Vagina (tissue), 2 donors: ENCODE results near the gene CNTLN.
A peak's percentile ranks its signal among the peaks of the same experiment; 100 is the strongest.

Experiments used
- POLR2A ChIP-seq, 2 donors: fragments of 450-650 bp; IDR thresholded peaks; one replicate each; pipeline ENCODE4 v1.6.1; 2017; ENCODE audit warnings: antibody characterized with exemption in 2 of 2, mild to moderate bottlenecking in 2 of 2, moderate library complexity in 2 of 2
- POLR2AphosphoS5 ChIP-seq, 2 donors: sonication (generic); formaldehyde crosslinking; IDR thresholded peaks; one replicate each; pipeline ENCODE4 v1.9.0; 2017; ENCODE audit warnings: antibody characterized with exemption in 2 of 2, mild to moderate bottlenecking in 2 of 2, low read depth in 1 of 2; ENCODE audit not compliant: insufficient read depth in 1 of 2
- TF ChIP-seq, protein P1 (sequence below), 3 experiments: fragments of 450-650 bp in 2 of 3; fragments of 200-600 bp in 1 of 3; sonication (generic) in 1 of 3; IDR thresholded peaks; one replicate each; pipeline ENCODE4 v1.5.1; 2017 to 2019; ENCODE audit warnings: antibody characterized with exemption in 3 of 3, mild to moderate bottlenecking in 2 of 3, moderate library complexity in 2 of 3

DNA sequence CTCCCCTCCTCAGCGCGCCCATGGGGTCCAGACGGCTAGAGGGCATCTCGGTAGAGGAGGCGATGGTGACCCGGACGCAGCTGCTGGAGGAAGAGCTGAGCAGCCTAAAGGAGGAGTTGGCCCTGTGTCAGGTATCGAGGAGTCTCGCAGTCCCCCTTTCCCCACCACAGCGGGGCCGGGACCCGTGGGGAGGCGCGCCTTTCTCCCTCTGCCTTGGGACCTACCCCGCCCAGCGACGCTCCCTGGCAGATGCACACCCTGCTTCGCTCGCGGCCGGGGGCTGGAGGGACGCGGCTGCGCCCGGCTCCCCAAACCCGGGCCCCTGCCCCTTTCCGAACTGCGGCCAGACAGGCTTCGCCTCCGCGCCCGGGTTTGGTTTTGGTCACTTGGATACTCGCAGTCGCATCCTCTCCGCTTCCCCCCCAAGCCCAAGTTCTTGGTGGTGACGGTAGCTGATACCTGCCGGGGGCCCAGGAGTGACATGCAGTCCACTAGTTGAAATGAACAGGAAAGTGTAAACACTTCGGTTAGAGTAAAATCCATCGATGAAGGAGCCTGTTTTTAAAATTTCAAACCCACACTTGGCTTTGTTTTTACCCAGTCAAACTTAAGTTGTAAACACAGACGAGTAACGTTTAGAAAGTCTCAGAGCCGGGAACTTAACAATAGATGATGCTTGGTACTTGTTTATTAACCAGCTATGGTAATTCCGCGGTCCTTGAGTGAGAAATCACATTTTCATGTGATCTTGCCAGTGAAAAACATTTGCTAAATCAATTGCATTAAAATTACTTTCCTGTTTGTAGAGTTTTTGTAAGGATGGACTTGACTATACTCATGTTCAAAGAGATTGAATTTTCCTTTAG is 688 bp downstream of the CNTLN start:
- TF ChIP-seq, protein P1, sequence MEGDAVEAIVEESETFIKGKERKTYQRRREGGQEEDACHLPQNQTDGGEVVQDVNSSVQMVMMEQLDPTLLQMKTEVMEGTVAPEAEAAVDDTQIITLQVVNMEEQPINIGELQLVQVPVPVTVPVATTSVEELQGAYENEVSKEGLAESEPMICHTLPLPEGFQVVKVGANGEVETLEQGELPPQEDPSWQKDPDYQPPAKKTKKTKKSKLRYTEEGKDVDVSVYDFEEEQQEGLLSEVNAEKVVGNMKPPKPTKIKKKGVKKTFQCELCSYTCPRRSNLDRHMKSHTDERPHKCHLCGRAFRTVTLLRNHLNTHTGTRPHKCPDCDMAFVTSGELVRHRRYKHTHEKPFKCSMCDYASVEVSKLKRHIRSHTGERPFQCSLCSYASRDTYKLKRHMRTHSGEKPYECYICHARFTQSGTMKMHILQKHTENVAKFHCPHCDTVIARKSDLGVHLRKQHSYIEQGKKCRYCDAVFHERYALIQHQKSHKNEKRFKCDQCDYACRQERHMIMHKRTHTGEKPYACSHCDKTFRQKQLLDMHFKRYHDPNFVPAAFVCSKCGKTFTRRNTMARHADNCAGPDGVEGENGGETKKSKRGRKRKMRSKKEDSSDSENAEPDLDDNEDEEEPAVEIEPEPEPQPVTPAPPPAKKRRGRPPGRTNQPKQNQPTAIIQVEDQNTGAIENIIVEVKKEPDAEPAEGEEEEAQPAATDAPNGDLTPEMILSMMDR (IDR thresholded peaks at IDR 0.05): no peak
- TF ChIP-seq POLR2A (IDR thresholded peaks at IDR 0.05) (no peak), POLR2AphosphoS5 (IDR thresholded peaks at IDR 0.05; ENCODE audit: insufficient read depth in 1 of 2, low read depth in 1 of 2) (peak in 1 of 2 donors; percentile 67)
